ENCODE measurements around the gene IL32. TPM values are rescaled to one million over a fixed set of nuclear protein-coding genes. Genes with fewer than 3 reads are reported as not detected.

Gene IL32
- total and polyA plus RNA-seq, 7 donors, result 90.5 to 749 (median 192) TPM

GRCh38 chr16:3113765-3114479 is 48.5 kb downstream of the IL32 start:
- Histone ChIP-seq H3K27ac (no peak overlapping the region), H3K36me3 (ENCODE audit: insufficient read depth in 1 of 2, low read depth in 1 of 2) (peaks cover 0 to 37% of the 10 kb centered on the region in 2 donors), H3K27me3 (ENCODE audit: insufficient read depth in 3 of 3, low read length in 2 of 3) (no peaks in the 10 kb centered on the region), H3K4me1 (peaks cover 15% of the 10 kb centered on the region), H3K4me3 (peak overlapping the region; percentile 71), H3K9me3 (no peaks in the 10 kb centered on the region)
- intact Hi-C loops (cut with DNase I), result no loop called here
- ATAC-seq (peak in 2 of 4 donors; percentile 31 to 56), DNase-seq (no peak)
- no peak for TF ChIP-seq CTCF (IDR thresholded peaks at IDR 0.05)
- WGBS, 3 donors, result 38 to 42% (median 38%) methylated on average over 17 of the region's 17 CpGs

DNA sequence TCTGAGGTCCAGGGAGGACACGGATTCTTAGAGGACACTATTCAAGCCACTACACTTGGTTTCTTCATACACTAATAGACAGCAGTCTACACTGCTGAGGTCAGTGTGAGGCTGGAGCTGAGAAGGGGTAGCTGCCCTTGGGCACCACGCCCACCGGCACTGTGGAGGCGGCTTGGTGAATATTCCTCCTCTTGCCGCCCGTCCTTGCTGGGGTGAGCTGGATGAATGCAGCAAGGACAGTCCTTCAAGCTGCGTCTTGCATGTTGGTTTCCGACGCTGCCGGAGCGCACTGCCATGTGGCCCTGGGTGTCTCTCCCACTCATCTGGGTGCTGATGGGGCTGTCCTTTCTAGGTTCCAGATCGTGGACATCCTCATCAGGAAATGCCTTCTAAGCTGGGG is 49.6 kb downstream of the IL32 start:
- ATAC-seq (no peak), DNase-seq (peak in 1 of 2 donors; percentile 30)
- H3K36me3 ChIP-seq (ENCODE audit: insufficient read depth in 1 of 2, low read depth in 1 of 2), result peaks cover 0 to 32% of the 10 kb centered on the region in 2 donors
- 92 to 94% (median 93%) methylated on average over 10 to 12 of the region's 12 CpGs for WGBS, 3 donors
- no peak overlapping the region for H3K4me3 ChIP-seq
- H3K4me1 ChIP-seq, result peaks cover 15% of the 10 kb centered on the region
- intact Hi-C loops (cut with DNase I), result no loop called here
- H3K9me3 ChIP-seq, result no peaks in the 10 kb centered on the region
- H3K27ac ChIP-seq, result no peak overlapping the region
- no peak for TF ChIP-seq CTCF (IDR thresholded peaks at IDR 0.05)
- no peaks in the 10 kb centered on the region for H3K27me3 ChIP-seq (ENCODE audit: insufficient read depth in 3 of 3, low read length in 2 of 3)

DNA sequence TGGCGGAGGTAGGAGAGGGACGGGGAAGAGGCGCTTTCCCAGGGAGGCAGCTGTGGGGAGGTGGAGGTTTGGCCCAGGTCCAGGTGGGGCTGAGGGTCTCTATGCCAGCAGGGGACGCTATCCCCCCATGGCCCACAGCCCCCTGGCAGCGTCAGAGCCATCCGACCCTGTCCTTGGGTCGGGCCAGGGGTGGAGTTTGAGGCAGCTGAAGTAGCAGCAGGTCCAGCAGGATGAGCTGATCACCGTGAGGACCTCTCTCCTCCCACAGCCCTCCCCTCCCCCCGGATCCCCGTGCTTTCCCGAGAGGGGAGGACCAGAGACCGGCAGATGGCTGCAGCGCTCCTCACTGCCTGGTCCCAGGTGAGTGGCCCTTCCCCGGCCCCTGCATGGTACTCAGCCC is 50.1 kb downstream of the IL32 start:
- Histone ChIP-seq H3K4me3 (no peak overlapping the region), H3K27me3 (ENCODE audit: insufficient read depth in 3 of 3, low read length in 2 of 3) (no peaks in the 10 kb centered on the region), H3K4me1 (peaks cover 15% of the 10 kb centered on the region), H3K27ac (no peak overlapping the region), H3K36me3 (ENCODE audit: insufficient read depth in 1 of 2, low read depth in 1 of 2) (peaks cover 0 to 31% of the 10 kb centered on the region in 2 donors), H3K9me3 (no peaks in the 10 kb centered on the region)
- ATAC-seq (no peak), DNase-seq (no peak)
- WGBS, 3 donors, result 66 to 72% (median 68%) methylated on average over 14 of the region's 14 CpGs
- TF ChIP-seq CTCF (IDR thresholded peaks at IDR 0.05), result no peak
- intact Hi-C loops (cut with DNase I), result no loop called here

DNA sequence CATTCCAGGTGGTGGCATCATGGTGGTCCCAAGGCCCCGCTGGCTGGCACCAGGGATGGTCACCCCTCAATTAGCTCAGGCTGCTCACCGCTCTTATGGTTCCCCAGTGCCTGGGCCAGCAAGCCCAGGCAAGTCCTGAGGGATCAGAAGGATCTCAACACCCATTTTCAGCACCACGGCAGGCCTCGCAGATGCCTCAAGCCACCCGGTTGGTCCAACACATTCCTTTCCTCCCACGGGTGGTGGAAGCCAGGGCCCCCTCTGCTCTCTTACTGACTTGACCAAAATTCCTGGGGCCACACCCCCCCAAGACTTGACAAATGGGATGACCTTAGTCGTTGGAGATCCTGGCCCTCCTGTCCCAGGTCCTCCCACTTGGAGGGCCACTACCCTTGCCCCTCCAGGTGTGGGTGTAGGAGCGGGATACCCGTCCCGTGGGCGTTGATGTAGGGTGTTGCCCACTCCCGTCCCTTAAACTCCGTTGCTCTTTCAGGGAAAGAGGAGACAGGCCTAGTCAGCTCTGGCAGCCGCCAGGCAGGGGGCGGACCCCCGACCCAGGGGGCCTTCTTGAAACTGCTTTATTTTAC is 52.9 kb downstream of the IL32 start:
- no peaks in the 10 kb centered on the region for H3K27me3 ChIP-seq (ENCODE audit: insufficient read depth in 3 of 3, low read length in 2 of 3)
- TF ChIP-seq CTCF (IDR thresholded peaks at IDR 0.05), result no peak
- 85 to 89% (median 89%) methylated on average over 16 of the region's 16 CpGs for WGBS, 3 donors
- H3K36me3 ChIP-seq (ENCODE audit: insufficient read depth in 1 of 2, low read depth in 1 of 2), result peaks cover 0 to 31% of the 10 kb centered on the region in 2 donors
- H3K4me1 ChIP-seq, result peaks cover 20% of the 10 kb centered on the region
- H3K9me3 ChIP-seq, result no peaks in the 10 kb centered on the region
- H3K27ac ChIP-seq, result no peak overlapping the region
- ATAC-seq, result no peak
- intact Hi-C loops (cut with DNase I), result no loop called here
- no peak overlapping the region for H3K4me3 ChIP-seq
- no peak for DNase-seq

Data from psoas muscle (tissue), 8 donors.